ENCODE measurements around the gene TMEM135. TPM values are rescaled to one million over a fixed set of nuclear protein-coding genes. Genes with fewer than 3 reads are reported as not detected.

TMEM135 gene
- total RNA-seq, 1 donor = 30.0 TPM

GRCh38 chr11:87351676-87352075 is 313.9 kb downstream of the TMEM135 start:
- H3K4me3 ChIP-seq (ENCODE audit: low read depth, low read length) = no peak overlapping the region
- no peak for TF ChIP-seq CTCF (IDR thresholded peaks at IDR 0.05; ENCODE audit: insufficient read depth, low read length)
- DNase-seq (ENCODE audit: low read depth) = no peak

DNA sequence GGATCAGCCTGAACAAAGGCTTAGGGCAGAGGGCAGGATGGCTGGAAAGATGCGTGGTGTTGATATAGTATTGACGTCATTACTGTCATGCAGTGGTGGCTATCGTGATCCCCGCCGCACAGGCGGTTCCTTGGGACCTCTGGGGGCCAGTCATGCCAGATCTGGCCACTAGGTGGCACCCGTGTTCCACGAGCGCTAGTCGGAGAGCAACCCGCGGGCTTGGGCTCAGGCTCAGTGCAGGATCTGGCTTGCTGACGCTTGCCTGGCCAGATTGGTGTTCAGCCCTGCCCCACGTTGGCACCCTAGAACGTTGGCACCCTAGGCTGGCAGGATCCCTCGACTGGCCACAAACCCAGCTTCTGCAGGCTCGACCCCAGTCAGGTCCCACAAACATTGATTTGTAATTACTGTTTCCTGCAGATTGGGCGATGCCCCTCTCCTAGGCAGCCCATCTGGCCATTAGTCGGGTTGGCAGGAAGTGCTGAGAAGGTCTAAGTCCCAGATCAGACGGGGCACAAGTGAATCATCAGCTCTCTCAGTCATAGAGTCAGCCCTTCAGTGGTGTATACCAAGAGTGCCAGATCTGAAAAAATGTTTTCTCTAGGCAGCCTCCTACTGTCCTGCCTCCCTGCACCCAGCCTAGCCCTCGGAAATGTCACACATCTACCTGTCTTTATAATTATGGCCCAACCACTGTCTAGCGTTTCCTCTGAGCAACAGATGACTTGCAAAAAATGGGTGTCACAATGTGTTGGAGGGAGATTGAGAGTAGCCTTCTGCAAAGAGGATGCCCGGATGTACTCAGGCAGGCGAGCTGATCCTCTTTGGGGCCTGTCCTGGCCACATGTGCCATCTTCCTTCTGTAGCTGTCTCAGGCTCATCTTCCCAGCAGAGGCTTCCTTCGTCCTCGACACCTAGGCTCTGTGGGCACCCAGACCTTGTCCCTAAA is 315.3 kb downstream of the TMEM135 start:
- DNase-seq (ENCODE audit: low read depth) = peak; percentile 76
- peak; percentile 100 for TF ChIP-seq CTCF (IDR thresholded peaks at IDR 0.05; ENCODE audit: insufficient read depth, low read length)
- no peak overlapping the region for H3K4me3 ChIP-seq (ENCODE audit: low read depth, low read length)

DNA sequence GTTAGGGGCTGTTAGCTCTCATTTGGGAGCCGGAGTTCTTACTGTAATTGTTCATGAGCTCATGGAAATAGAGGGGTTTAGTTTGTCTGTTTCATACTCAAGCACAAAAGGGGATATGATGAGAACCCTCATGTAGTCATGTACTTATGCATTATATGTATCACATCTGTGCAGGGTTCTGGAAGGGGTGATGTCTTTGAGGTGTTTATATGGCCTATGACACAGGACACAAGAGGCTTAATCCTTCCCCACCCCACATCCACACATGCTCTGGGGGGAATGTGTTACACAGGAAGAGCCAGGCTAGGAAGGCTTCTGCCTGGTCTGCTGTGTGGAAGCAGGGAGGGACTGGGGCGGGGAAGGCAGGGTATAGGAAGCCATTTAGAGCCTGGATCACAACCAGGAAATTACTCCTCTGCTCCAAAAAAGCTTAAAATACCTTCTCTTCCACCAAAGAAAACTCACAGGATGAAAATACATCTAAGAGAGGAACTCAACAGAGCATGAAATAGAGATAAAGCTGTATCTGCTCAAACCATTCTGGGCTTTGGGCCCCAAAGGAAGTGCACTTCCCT is 316.1 kb downstream of the TMEM135 start:
- DNase-seq (ENCODE audit: low read depth) = no peak
- H3K4me3 ChIP-seq (ENCODE audit: low read depth, low read length) = no peak overlapping the region
- no peak for TF ChIP-seq CTCF (IDR thresholded peaks at IDR 0.05; ENCODE audit: insufficient read depth, low read length)

GRCh38 chr11:87355596-87355995 is 317.9 kb downstream of the TMEM135 start:
- H3K4me3 ChIP-seq (ENCODE audit: low read depth, low read length) = no peak overlapping the region
- no peak for TF ChIP-seq CTCF (IDR thresholded peaks at IDR 0.05; ENCODE audit: insufficient read depth, low read length)
- DNase-seq (ENCODE audit: low read depth) = peak; percentile 13

- H3K4me3 ChIP-seq (ENCODE audit: low read depth, low read length) = no peak overlapping the region
- DNase-seq (ENCODE audit: low read depth) = no peak
- no peak for TF ChIP-seq CTCF (IDR thresholded peaks at IDR 0.05; ENCODE audit: insufficient read depth, low read length)
These were observed 318.7 kb downstream of the TMEM135 start for GRCh38 chr11:87356428-87356827.

- no peak overlapping the region for H3K4me3 ChIP-seq (ENCODE audit: low read depth, low read length)
- no peak for TF ChIP-seq CTCF (IDR thresholded peaks at IDR 0.05; ENCODE audit: insufficient read depth, low read length)
- DNase-seq (ENCODE audit: low read depth) = no peak
These were observed 320.7 kb downstream of the TMEM135 start for GRCh38 chr11:87358461-87358860.

All from fibroblast of the aortic adventitia (primary cell).